Measurements from ENCODE around the gene TMEM121B. TPM values are rescaled to one million over a fixed set of nuclear protein-coding genes. Genes with fewer than 3 reads are reported as not detected.

Gene TMEM121B
- total RNA-seq, 4 donors from 2014 or later: 0.17 to 0.29 (median 0.24) TPM

DNA sequence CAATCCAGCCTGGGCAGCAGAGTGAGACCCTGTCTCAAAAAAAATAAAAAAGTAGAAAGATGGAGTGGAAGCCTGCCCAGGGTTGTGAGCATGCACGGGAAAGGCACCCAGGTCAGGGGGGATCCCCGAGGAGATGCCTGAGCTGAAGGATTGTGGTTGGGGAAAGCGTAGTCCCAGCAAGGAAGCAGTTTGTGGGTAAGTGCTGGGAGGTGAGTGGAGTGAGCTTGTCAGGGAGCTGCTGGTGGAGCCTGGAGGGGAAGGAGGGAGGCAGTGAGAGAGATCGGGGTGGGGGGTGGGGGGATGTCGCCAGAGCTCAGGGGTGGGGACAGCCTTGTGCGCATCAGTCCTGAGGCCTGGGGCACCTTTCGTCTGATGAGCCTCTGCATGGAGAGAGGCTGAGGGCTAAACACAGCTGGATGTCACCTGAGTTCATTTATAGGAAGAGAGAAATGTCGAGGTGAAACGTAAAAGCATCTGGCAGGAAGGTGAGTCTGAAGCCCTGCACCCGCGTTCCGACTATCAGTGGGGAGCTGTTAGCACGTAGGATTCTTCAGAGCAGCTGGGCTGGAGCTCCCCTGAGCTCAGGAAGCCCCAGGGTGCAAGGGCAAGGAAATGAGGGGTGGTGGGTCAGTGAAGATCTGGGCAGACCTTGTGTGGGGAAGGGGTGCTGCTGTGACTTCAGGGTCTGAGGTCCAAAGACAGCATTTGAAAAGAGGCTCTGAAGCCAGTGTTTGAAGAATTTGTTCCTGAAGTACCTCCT, 10.2 kb downstream of the TMEM121B start:
- H3K36me3 ChIP-seq: no peaks in the 10 kb centered on the region

GRCh38 chr22:17109976-17110375, 11.2 kb downstream of the TMEM121B start:
- no peak overlapping the region for H3K4me3 ChIP-seq
- H3K27ac ChIP-seq: no peak overlapping the region
- H3K4me1 ChIP-seq: no peaks in the 10 kb centered on the region
- no peaks in the 10 kb centered on the region for H3K36me3 ChIP-seq
- DNase-seq: no peak
- no peaks in the 10 kb centered on the region for H3K27me3 ChIP-seq
- TF ChIP-seq CTCF (IDR thresholded peaks at IDR 0.05 in 4 of 5, conservative IDR thresholded peaks at IDR 0.05 in 1 of 5) (no peak), POLR2A (IDR thresholded peaks at IDR 0.05) (no peak)
- no peak for ATAC-seq
- intact Hi-C loops (cut with DNase I; ENCODE audit: low total_unique reads) (no loop called here), in situ Hi-C loops (cut with MboI; ENCODE audit: low sequenced_read_pairs in 4 of 4) (no loop called here)
- no peaks in the 10 kb centered on the region for H3K9me3 ChIP-seq

More for the DNA sequence above, 10.2 kb downstream of the TMEM121B start:
- no peak for DNase-seq
- no peak for TF ChIP-seq CTCF (IDR thresholded peaks at IDR 0.05 in 4 of 5, conservative IDR thresholded peaks at IDR 0.05 in 1 of 5)
- TF ChIP-seq POLR2A (IDR thresholded peaks at IDR 0.05): no peak
- Histone ChIP-seq H3K9me3 (no peaks in the 10 kb centered on the region), H3K4me1 (no peaks in the 10 kb centered on the region), H3K27me3 (no peaks in the 10 kb centered on the region), H3K4me3 (no peak overlapping the region), H3K27ac (no peak overlapping the region)
- intact Hi-C loops (cut with DNase I; ENCODE audit: low total_unique reads) (no loop called here), in situ Hi-C loops (cut with MboI; ENCODE audit: low sequenced_read_pairs in 4 of 4) (no loop called here)
- no peak for ATAC-seq

DNA sequence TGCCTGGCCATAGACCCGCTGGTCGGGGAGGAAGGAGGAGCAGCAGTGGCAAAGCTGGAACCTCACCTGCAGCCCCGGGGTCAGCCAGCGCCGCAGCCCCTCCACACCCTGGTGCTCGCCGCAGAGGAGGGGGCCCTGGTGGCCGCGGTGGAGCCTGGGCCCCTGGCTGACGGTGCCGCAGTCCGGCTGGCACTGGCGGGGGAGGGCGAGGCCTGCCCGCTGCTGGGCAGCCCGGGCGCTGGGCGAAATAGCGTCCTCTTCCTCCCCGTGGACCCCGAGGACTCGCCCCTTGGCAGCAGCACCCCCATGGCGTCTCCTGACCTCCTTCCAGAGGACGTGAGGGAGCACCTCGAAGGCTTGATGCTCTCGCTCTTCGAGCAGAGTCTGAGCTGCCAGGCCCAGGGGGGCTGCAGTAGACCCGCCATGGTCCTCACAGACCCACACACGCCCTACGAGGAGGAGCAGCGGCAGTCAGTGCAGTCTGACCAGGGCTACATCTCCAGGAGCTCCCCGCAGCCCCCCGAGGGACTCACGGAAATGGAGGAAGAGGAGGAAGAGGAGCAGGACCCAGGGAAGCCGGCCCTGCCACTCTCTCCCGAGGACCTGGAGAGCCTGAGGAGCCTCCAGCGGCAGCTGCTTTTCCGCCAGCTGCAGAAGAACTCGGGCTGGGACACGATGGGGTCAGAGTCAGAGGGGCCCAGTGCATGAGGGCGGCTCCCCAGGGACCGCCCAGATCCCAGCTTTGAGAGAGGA, 11.9 kb downstream of the TMEM121B start:
- ATAC-seq (no peak), DNase-seq (no peak)
- Histone ChIP-seq H3K27ac (no peak overlapping the region), H3K9me3 (no peaks in the 10 kb centered on the region), H3K4me1 (no peaks in the 10 kb centered on the region), H3K27me3 (no peaks in the 10 kb centered on the region), H3K4me3 (no peak overlapping the region), H3K36me3 (no peaks in the 10 kb centered on the region)
- no peak for TF ChIP-seq POLR2A (IDR thresholded peaks at IDR 0.05)
- no peak for TF ChIP-seq CTCF (IDR thresholded peaks at IDR 0.05 in 4 of 5, conservative IDR thresholded peaks at IDR 0.05 in 1 of 5)
- in situ Hi-C loops (cut with MboI; ENCODE audit: low sequenced_read_pairs in 4 of 4): no loop called here
- intact Hi-C loops (cut with DNase I; ENCODE audit: low total_unique reads): no loop called here

DNA sequence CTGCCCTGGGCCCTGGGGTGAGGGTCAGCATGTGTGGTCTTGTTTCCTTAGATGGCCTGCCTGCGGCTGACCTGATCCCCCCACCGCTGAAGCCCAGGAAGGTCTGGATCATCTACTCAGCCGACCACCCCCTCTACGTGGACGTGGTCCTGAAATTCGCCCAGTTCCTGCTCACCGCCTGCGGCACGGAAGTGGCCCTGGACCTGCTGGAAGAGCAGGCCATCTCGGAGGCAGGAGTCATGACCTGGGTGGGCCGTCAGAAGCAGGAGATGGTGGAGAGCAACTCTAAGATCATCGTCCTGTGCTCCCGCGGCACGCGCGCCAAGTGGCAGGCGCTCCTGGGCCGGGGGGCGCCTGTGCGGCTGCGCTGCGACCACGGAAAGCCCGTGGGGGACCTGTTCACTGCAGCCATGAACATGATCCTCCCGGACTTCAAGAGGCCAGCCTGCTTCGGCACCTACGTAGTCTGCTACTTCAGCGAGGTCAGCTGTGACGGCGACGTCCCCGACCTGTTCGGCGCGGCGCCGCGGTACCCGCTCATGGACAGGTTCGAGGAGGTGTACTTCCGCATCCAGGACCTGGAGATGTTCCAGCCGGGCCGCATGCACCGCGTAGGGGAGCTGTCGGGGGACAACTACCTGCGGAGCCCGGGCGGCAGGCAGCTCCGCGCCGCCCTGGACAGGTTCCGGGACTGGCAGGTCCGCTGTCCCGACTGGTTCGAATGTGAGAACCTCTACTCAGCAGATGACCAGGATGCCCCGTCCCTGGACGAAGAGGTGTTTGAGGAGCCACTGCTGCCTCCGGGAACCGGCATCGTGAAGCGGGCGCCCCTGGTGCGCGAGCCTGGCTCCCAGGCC, 12.7 kb downstream of the TMEM121B start:
- H3K36me3 ChIP-seq: no peaks in the 10 kb centered on the region
- no peak overlapping the region for H3K4me3 ChIP-seq
- no peak for ATAC-seq
- no peak for TF ChIP-seq CTCF (IDR thresholded peaks at IDR 0.05 in 4 of 5, conservative IDR thresholded peaks at IDR 0.05 in 1 of 5)
- TF ChIP-seq POLR2A (IDR thresholded peaks at IDR 0.05): no peak
- in situ Hi-C loops (cut with MboI; ENCODE audit: low sequenced_read_pairs in 4 of 4): no loop called here
- no peak for DNase-seq
- no peaks in the 10 kb centered on the region for H3K27me3 ChIP-seq
- no peak overlapping the region for H3K27ac ChIP-seq
- intact Hi-C loops (cut with DNase I; ENCODE audit: low total_unique reads): no loop called here
- H3K4me1 ChIP-seq: no peaks in the 10 kb centered on the region
- no peaks in the 10 kb centered on the region for H3K9me3 ChIP-seq
